ENCODE data around the gene MXRA7.
"Not testable (repeated sequence)": the region's sequence is repeated elsewhere in the genome, so short reads cannot be mapped to it uniquely, and the experiment has no call there.

DNA sequence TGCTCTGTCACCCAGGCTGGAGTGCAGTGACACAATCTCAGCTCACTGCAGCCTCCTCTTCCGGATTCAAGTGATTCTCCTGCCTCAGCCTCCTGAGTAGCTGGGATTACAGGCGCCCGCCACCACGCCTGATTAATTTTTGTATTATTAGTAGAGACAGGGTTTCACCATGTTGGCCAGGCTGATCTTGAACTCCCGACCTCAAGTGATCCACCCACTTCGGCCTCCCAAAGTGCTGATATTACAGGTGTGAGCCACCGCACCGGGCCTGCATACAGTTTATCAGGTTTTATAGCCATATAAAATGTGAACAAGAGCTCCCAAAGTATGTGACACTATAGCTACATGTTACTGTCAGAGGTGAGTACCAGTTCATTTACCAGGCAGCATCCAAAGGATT, 12.2 kb upstream of the MXRA7 start:
- TF ChIP-seq, protein P1, sequence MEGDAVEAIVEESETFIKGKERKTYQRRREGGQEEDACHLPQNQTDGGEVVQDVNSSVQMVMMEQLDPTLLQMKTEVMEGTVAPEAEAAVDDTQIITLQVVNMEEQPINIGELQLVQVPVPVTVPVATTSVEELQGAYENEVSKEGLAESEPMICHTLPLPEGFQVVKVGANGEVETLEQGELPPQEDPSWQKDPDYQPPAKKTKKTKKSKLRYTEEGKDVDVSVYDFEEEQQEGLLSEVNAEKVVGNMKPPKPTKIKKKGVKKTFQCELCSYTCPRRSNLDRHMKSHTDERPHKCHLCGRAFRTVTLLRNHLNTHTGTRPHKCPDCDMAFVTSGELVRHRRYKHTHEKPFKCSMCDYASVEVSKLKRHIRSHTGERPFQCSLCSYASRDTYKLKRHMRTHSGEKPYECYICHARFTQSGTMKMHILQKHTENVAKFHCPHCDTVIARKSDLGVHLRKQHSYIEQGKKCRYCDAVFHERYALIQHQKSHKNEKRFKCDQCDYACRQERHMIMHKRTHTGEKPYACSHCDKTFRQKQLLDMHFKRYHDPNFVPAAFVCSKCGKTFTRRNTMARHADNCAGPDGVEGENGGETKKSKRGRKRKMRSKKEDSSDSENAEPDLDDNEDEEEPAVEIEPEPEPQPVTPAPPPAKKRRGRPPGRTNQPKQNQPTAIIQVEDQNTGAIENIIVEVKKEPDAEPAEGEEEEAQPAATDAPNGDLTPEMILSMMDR (IDR thresholded peaks at IDR 0.05; ENCODE audit: extremely low read depth in 1 of 2, insufficient read depth in 1 of 2, low read depth in 1 of 2, low read length in 2 of 2) = not testable (repeated sequence)
- not testable (repeated sequence) for TF ChIP-seq POLR2A (IDR thresholded peaks at IDR 0.05; ENCODE audit: low read depth, low read length)
